Duodenal mucosa (tissue), 2 donors: ENCODE data around the gene MAP1A.

Experiments
- H3K27ac ChIP-seq: one replicate; pipeline ENCODE4 v1.7.0; 2013; ENCODE audit warnings: low read depth, low read length
- H3K27me3 ChIP-seq, 2 donors: one replicate each; pipeline ENCODE4 v1.7.0; 2013; ENCODE audit warnings: low read length in 2 of 2, control low read depth in 1 of 2; ENCODE audit not compliant: insufficient read depth in 2 of 2, control insufficient read depth in 1 of 2
- H3K36me3 ChIP-seq, 2 donors: one replicate each; pipeline ENCODE4 v1.7.0; 2013; ENCODE audit warnings: low read length in 2 of 2, control low read depth in 1 of 2; ENCODE audit not compliant: insufficient read depth in 2 of 2, control insufficient read depth in 1 of 2
- H3K4me1 ChIP-seq, 2 donors: one replicate each; pipeline ENCODE4 v1.7.0; 2013; ENCODE audit warnings: low read length in 2 of 2, control low read depth in 1 of 2; ENCODE audit not compliant: insufficient read depth in 2 of 2, control insufficient read depth in 1 of 2
- H3K4me3 ChIP-seq, 2 donors: one replicate each; pipeline ENCODE4 v1.7.0; 2013; ENCODE audit warnings: low read length in 2 of 2, low read depth in 1 of 2
- H3K9ac ChIP-seq, 2 donors: one replicate each; pipeline ENCODE4 v1.7.0; 2013; ENCODE audit warnings: low read length in 2 of 2, low read depth in 1 of 2
- H3K9me3 ChIP-seq, 2 donors: one replicate each; pipeline ENCODE4 v1.7.0; 2013; ENCODE audit warnings: low read length in 2 of 2, control low read depth in 1 of 2; ENCODE audit not compliant: control insufficient read depth in 1 of 2

MAP1A gene

GRCh38 chr15:43517354-43518196, at the start of gene MAP1A:
MAP1A (plus strand) TSS chr15:43517608; CDS start chr15:43521474, 3,866 bp downstream.
- peaks cover 6 to 19% of the 10 kb centered on the region in 2 donors for H3K4me1 ChIP-seq
- H3K27me3 ChIP-seq = peaks cover 12 to 13% of the 10 kb centered on the region in 2 donors
- peak within 1 kb of the TSS; percentile 43 to 55 for H3K4me3 ChIP-seq
- peak within 1 kb of the TSS; percentile 39 for H3K27ac ChIP-seq
- peak within 1 kb of the TSS in 1 of 2 donors; percentile 34 for H3K9ac ChIP-seq
- no peaks in the 10 kb centered on the region for H3K36me3 ChIP-seq
- no peaks in the 10 kb centered on the region for H3K9me3 ChIP-seq

- Histone ChIP-seq H3K4me1 (no peaks in the 10 kb centered on the region), H3K9me3 (no peaks in the 10 kb centered on the region), H3K4me3 (no peak overlapping the region), H3K36me3 (peaks cover 0 to 35% of the 10 kb centered on the region in 2 donors), H3K9ac (no peak overlapping the region), H3K27me3 (no peaks in the 10 kb centered on the region), H3K27ac (no peak overlapping the region)
These were observed 47.5 kb upstream of the MAP1A start for GRCh38 chr15:43469867-43470266.

GRCh38 chr15:43471975-43472374, 45.4 kb upstream of the MAP1A start:
- Histone ChIP-seq H3K36me3 (peaks cover 14 to 48% of the 10 kb centered on the region in 2 donors), H3K9me3 (no peaks in the 10 kb centered on the region), H3K27ac (no peak overlapping the region), H3K4me3 (no peak overlapping the region), H3K9ac (no peak overlapping the region), H3K4me1 (no peaks in the 10 kb centered on the region), H3K27me3 (no peaks in the 10 kb centered on the region)

- H3K36me3 ChIP-seq = peaks cover 22 to 55% of the 10 kb centered on the region in 2 donors
These were observed 43.5 kb upstream of the MAP1A start for GRCh38 chr15:43473885-43474284.

GRCh38 chr15:43483297-43484128, 33.9 kb upstream of the MAP1A start:
- Histone ChIP-seq H3K4me3 (no peak overlapping the region), H3K9me3 (no peaks in the 10 kb centered on the region), H3K4me1 (no peaks in the 10 kb centered on the region), H3K36me3 (peaks cover 6 to 25% of the 10 kb centered on the region in 2 donors), H3K9ac (no peak overlapping the region), H3K27me3 (no peaks in the 10 kb centered on the region), H3K27ac (no peak overlapping the region)

More at GRCh38 chr15:43473885-43474284, 43.5 kb upstream of the MAP1A start:
- H3K9me3 ChIP-seq = no peaks in the 10 kb centered on the region
- no peaks in the 10 kb centered on the region for H3K27me3 ChIP-seq
- no peaks in the 10 kb centered on the region for H3K4me1 ChIP-seq
- H3K4me3 ChIP-seq = no peak overlapping the region
- no peak overlapping the region for H3K27ac ChIP-seq
- no peak overlapping the region for H3K9ac ChIP-seq

GRCh38 chr15:43484455-43484854, 33.0 kb upstream of the MAP1A start:
- Histone ChIP-seq H3K36me3 (peaks cover 6 to 16% of the 10 kb centered on the region in 2 donors), H3K27ac (no peak overlapping the region), H3K4me3 (no peak overlapping the region), H3K27me3 (no peaks in the 10 kb centered on the region), H3K9ac (no peak overlapping the region), H3K4me1 (peaks cover 6% of the 10 kb centered on the region in 2 donors), H3K9me3 (no peaks in the 10 kb centered on the region)

- no peak overlapping the region for H3K27ac ChIP-seq
These were observed 30.0 kb upstream of the MAP1A start for GRCh38 chr15:43487271-43487895.

GRCh38 chr15:43488790-43489189, 28.6 kb upstream of the MAP1A start:
- Histone ChIP-seq H3K4me3 (no peak overlapping the region), H3K27me3 (no peaks in the 10 kb centered on the region), H3K27ac (no peak overlapping the region), H3K9ac (no peak overlapping the region), H3K4me1 (peaks cover 16 to 22% of the 10 kb centered on the region in 2 donors), H3K9me3 (no peaks in the 10 kb centered on the region), H3K36me3 (peaks cover 0 to 7% of the 10 kb centered on the region in 2 donors)

More at GRCh38 chr15:43487271-43487895, 30.0 kb upstream of the MAP1A start:
- Histone ChIP-seq H3K4me1 (peaks cover 11 to 16% of the 10 kb centered on the region in 2 donors), H3K4me3 (no peak overlapping the region), H3K27me3 (no peaks in the 10 kb centered on the region), H3K36me3 (peaks cover 0 to 7% of the 10 kb centered on the region in 2 donors), H3K9me3 (no peaks in the 10 kb centered on the region), H3K9ac (no peak overlapping the region)

- H3K9me3 ChIP-seq = no peaks in the 10 kb centered on the region
- H3K27me3 ChIP-seq = no peaks in the 10 kb centered on the region
- no peak overlapping the region for H3K9ac ChIP-seq
- H3K4me1 ChIP-seq = peaks cover 16 to 23% of the 10 kb centered on the region in 2 donors
- no peak overlapping the region for H3K27ac ChIP-seq
- H3K4me3 ChIP-seq = no peak overlapping the region
- H3K36me3 ChIP-seq = peaks cover 0 to 7% of the 10 kb centered on the region in 2 donors
These were observed 28.2 kb upstream of the MAP1A start for GRCh38 chr15:43489191-43489590.
